GM19397 (cell line): Measurements from ENCODE around the gene PLA2G12B.

ENCODE experiments used
- ATAC-seq: cut with Tn5 transposase; IDR thresholded peaks from one replicate; pipeline ENCODE4 v1.9.1; 2021; ENCODE audit warnings: mild to moderate bottlenecking, moderate library complexity; ENCODE audit not compliant: unreplicated experiment

The PLA2G12B gene

DNA sequence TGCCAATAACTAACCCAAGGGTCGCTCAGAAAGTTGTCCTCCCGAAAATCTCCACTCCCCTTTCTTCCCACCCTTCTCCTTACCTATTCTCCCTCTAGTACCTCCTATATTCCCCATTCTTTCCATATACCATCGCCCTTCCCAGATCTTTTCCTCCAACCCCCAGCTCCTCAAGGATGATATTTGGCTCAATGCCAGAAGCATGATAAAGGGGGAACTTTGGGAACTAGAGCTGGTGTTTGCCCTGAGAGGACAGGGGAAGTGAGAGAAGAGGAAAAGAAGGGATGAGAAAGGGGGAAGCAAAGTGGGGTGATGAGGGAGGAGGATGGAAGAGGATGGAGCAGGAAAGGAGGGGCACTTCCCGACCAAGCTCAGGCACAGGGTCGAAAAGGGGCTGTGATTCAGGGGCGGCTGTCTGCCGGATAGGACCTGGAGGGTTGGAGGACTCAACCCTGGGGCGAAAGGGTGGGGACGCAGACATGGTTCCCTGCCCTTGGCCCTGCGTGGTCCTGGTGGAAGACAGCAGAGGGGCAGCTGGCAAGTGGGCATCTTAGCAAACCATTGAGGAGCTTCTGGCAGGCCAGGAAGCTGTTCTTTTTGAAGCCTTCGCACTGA, 59.3 kb downstream of the PLA2G12B start:
- ATAC-seq = no peak

DNA sequence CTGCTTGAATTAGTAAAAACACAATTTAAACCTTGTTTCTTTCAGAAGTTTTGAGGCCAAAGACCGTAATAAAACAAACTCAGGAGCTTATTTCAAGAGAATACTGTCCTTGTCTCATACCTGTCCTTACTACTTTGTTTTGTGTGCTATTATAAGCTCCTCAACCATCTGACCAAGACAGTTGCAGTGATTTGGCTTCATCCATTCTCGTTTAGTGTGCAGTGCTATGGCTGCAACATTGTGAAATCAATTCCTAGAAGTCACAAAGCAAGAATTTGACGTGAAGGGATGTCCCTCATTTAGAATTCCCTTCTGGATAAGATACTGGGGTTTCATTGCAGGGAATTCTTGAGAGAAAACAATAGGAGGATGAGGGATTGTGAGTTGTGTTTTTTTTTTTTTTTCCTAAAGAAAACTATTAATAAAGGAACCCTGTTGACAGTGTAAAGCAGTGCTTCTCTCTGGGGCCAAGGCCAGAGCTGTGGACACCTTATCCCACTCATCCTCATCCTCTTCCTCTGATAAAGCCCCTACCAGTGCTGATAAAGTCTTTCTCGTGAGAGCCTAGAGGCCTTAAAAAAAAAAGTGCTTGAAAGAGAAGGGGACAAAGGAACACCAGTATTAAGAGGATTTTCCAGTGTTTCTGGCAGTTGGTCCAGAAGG, 61.3 kb downstream of the PLA2G12B start, which contains the start of gene OIT3:
OIT3 (plus strand) TSS at position 604 of the 663 bp plus-strand sequence. CDS start 60 bp downstream, outside the sequence.
- ATAC-seq = no peak

DNA sequence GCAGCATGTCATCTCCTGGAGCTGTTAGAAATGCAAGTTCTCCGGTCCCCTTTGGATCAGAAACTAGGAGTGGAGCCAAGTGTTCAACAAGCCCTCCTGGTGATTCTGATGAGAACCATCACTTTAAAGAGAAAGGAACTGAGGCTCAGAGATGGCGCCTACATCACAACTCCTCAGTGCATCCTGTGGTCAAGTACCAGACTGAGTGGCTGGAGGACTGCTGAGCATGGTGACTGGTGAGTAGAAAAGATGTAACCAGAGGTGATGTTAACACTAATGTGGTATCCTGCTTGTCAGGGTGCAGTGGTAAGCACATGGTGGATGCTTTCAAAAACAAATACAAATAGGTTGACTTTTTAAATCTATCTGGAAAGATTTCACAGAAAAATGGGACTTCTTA, 64.5 kb downstream of the PLA2G12B start:
- no peak for ATAC-seq

DNA sequence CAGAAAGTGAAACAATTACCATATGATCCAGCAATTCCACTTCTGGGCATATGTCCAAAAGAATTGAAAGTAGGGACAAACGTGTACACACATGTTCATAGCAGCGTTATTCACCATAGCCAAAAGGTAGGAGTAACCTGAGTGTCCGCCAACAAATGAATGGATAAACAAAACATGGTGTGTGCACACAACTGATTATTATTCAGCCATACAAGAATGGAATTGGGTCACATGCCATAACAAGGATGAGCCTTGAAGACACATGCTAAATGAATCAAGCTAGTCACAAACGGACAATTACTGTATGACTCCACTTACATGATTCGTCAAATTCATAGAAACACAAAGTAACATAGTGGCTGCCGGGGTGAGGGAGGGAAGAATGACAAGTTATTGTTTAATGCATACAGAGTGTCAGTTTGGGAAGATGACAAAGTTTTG, 65.2 kb downstream of the PLA2G12B start:
- ATAC-seq = no peak

DNA sequence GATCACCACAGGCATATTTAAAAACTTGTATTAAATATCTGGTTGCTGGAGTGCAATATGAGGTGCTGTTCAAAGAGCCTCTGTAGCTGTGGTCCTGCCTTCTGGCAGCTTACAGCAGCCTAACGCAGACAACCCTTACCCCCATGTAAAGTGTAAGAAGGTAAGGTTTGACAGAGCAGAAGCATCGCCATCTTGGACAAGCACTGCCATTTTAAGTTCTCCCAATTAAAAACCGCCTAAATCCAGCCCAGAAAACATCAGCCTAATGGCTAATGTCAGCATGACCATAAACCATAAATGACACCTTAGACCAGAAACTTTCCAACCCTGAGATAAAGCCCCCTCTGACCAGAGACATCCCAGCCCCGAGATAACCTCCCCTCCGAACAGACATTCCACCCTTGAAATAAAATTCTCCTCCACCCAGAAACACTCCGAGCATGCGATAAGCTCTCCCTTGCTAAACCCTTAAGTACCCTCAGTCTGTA, 66.4 kb downstream of the PLA2G12B start:
- ATAC-seq = no peak

DNA sequence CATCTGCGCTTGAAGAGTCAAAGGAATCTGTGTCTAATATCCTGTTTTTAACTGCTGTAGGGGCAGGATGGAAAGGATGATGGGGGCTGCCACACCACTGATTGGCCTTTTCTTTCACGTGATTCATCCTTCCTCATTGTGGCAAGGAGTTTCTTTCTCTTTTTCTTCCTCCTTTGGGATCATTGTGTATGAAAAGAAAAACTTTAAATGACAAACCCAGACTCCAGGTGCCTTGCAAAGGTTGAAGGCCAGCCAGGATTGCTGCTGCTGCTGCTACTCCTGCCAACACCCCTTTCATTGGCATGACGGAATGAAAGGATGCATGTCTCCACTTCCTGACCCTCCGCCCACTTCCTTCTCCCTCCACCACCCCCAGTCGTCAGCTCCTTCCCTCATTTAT, 67.6 kb downstream of the PLA2G12B start:
- no peak for ATAC-seq

DNA sequence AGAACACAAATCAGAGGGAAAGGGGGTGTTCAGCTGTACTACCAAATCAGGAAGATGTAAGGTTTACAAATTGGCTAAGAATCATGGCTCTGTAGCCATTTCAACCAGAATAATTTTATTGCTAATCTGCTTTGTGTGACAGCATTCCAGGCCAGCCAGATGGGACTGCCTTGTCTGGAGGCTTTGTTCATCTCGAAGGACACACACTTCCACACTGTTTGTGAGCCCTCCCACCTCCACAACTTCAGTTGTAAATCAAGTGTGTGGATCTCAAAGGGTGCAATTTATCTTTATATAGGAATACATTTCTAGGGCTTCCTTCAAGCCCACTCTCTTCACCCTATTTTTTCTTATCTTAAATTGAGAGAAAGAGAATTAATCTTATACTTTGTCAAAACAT, 68.0 kb downstream of the PLA2G12B start:
- no peak for ATAC-seq

DNA sequence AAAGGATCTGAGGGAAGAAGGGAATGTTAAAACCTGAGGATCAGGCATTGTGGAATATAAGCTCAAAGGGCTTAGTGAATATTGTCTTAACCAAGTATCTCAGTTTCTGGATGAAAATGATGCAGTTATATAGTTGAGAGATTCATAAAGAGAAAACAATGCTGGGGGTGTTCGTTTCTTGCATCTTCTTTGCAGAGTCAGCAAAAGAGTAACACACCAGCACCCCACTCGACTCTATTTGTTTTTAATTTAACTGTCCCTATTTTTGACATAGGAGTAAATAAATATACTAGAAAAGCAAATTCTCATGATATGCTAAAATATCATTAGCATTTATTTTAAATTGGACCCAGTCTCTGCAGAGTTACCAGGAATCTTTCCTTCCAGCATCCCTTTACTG, 68.7 kb downstream of the PLA2G12B start:
- ATAC-seq = no peak
